Measurements from ENCODE around the gene KAT2A.
"Not testable (repeated sequence)": the region's sequence is repeated elsewhere in the genome, so short reads cannot be mapped to it uniquely, and the experiment has no call there.

The KAT2A gene

GRCh38 chr17:42120770-42121769, at the start of gene KAT2A:
KAT2A (minus strand) TSS chr17:42121367; CDS start chr17:42121304, 63 bp downstream.
- DNase-seq, result peak; percentile 93

GRCh38 chr17:42169351-42169750, 48.2 kb upstream of the KAT2A start:
- no peak for DNase-seq

GRCh38 chr17:42167807-42168206, 46.6 kb upstream of the KAT2A start:
- DNase-seq, result no peak

- no peak for DNase-seq
Observed at GRCh38 chr17:42166196-42166763, 45.1 kb upstream of the KAT2A start.

GRCh38 chr17:42165751-42166150, 44.6 kb upstream of the KAT2A start:
- DNase-seq, result no peak

GRCh38 chr17:42163696-42164407, 42.7 kb upstream of the KAT2A start:
- DNase-seq, result no peak

GRCh38 chr17:42163113-42163512, 41.9 kb upstream of the KAT2A start:
- DNase-seq, result no peak

- no peak for DNase-seq
Observed at GRCh38 chr17:42160531-42160910, 39.4 kb upstream of the KAT2A start.

- DNase-seq, result no peak
Observed at GRCh38 chr17:42159796-42160530, 38.8 kb upstream of the KAT2A start.

GRCh38 chr17:42155614-42156045, 34.5 kb upstream of the KAT2A start:
- peak; percentile 34 for DNase-seq

- DNase-seq, result no peak
Observed at GRCh38 chr17:42153919-42154742, 33.0 kb upstream of the KAT2A start.

- DNase-seq, result no peak
Observed at GRCh38 chr17:42146911-42147607, 25.9 kb upstream of the KAT2A start.

- not testable (repeated sequence) for DNase-seq
Observed at GRCh38 chr17:42143138-42143537, 22.0 kb upstream of the KAT2A start.

- no peak for DNase-seq
Observed at GRCh38 chr17:42142371-42142896, 21.3 kb upstream of the KAT2A start.

- no peak for DNase-seq
Observed at GRCh38 chr17:42141382-42141781, 20.2 kb upstream of the KAT2A start.

- DNase-seq, result not testable (repeated sequence)
Observed at GRCh38 chr17:42140690-42141089, 19.5 kb upstream of the KAT2A start.

GRCh38 chr17:42138749-42139492, 17.8 kb upstream of the KAT2A start:
- peak; percentile 37 for DNase-seq

GRCh38 chr17:42136654-42137051, 15.5 kb upstream of the KAT2A start:
- DNase-seq, result no peak

GRCh38 chr17:42135664-42136653, 14.8 kb upstream of the KAT2A start:
- no peak for DNase-seq
